ENCODE data around the gene CRADD.

GRCh38 chr12:93720559-93720958 is 43.4 kb downstream of the CRADD start:
- TF ChIP-seq POLR2A (IDR thresholded peaks at IDR 0.05; ENCODE audit: low read depth, low read length) = no peak
- TF ChIP-seq POLR2AphosphoS5 (IDR thresholded peaks at IDR 0.05; ENCODE audit: low read depth, low read length) = no peak

Measured in GM12892 (cell line).